SK-N-SH (cell line): ENCODE measurements around the gene IRF2BP1. TPM values are rescaled to one million over a fixed set of nuclear protein-coding genes. Genes with fewer than 3 reads are reported as not detected.

Experiments used
- CTCF ChIA-PET: fragments of 300-600, 350-600 bp; formaldehyde crosslinking; extraction: SDS; loops from one replicate; lab custom pipeline; 2021; lab: Yijun Ruan, JAX
- POLR2A ChIA-PET: fragments of 350-600 bp; sonication (Branson Sonifier 250); formaldehyde crosslinking; extraction: SDS; loops from one replicate; lab custom pipeline; 2020; ENCODE audit warnings: antibody characterized with exemption, inconsistent platforms; lab: Yijun Ruan, JAX
- DNase-seq: peaks from one replicate; pipeline ENCODE4 v3.0.0; 2012
- H2AFZ ChIP-seq: fragments of 200-600 bp; sonication (generic); 2 replicates; pipeline ENCODE4 v1.8.1; 2016; ENCODE audit warnings: antibody characterized with exemption, mild to moderate bottlenecking, low read depth
- H3F3A ChIP-seq: fragments of 200-600 bp; sonication (generic); replicated peaks from 2 replicates; pipeline ENCODE3; 2016; ENCODE audit warnings: antibody characterized with exemption, mild to moderate bottlenecking; ENCODE audit not compliant: insufficient read depth
- H3K27ac ChIP-seq, 2 experiments: fragments of 200-500 bp in 1 of 2; fragments of 200-600 bp in 1 of 2; sonication (Bioruptor generic) in 1 of 2; sonication (generic), shearing (Covaris generic) in 1 of 2; 2 replicates each; pipeline versions ENCODE4 v1.5.1 to v1.6.1; 2014 to 2016; ENCODE audit warnings: low read depth in 2 of 2, inconsistent platforms in 1 of 2, low read length in 1 of 2, mild to moderate bottlenecking in 1 of 2, mixed read lengths in 1 of 2
- H3K27me3 ChIP-seq: fragments of 200-600 bp; sonication (generic), shearing (Covaris generic); 2 replicates; pipeline ENCODE4 v1.6.1; 2016; ENCODE audit warnings: mixed run types; ENCODE audit not compliant: insufficient read depth
- H3K36me3 ChIP-seq, 2 experiments: fragments of 200-500 bp in 1 of 2; fragments of 200-600 bp in 1 of 2; sonication (Bioruptor generic) in 1 of 2; sonication (generic) in 1 of 2; replicated peaks in 1 of 2; 2 replicates each; pipeline versions ENCODE3 to v1.5.1; 2014 to 2016; ENCODE audit warnings: low read length in 1 of 2, mild to moderate bottlenecking in 1 of 2; ENCODE audit not compliant: insufficient read depth in 2 of 2, control insufficient read depth in 1 of 2
- H3K4me1 ChIP-seq, 2 experiments: fragments of 200-500 bp in 1 of 2; fragments of 200-600 bp in 1 of 2; sonication (Bioruptor generic) in 1 of 2; sonication (generic), shearing (Covaris generic) in 1 of 2; 2 replicates each; pipeline versions ENCODE4 v1.5.1 to v1.6.1; 2014 to 2016; ENCODE audit warnings: low read depth in 1 of 2, low read length in 1 of 2, mixed run types in 1 of 2; ENCODE audit not compliant: insufficient read depth in 2 of 2, control insufficient read depth in 1 of 2
- H3K4me2 ChIP-seq: fragments of 200-600 bp; sonication (generic), shearing (Covaris generic); 2 replicates; pipeline ENCODE4 v1.6.1; 2017; ENCODE audit warnings: mixed run types
- H3K4me3 ChIP-seq, 2 experiments: fragments of 200-500 bp in 1 of 2; fragments of 200-600 bp in 1 of 2; sonication (Bioruptor generic) in 1 of 2; sonication (generic), shearing (Covaris generic) in 1 of 2; 2 replicates each; pipeline versions ENCODE4 v1.5.1 to v1.8.1; 2014 to 2016; ENCODE audit warnings: low read depth in 2 of 2, inconsistent platforms in 1 of 2, low read length in 1 of 2, mild to moderate bottlenecking in 1 of 2, mixed read lengths in 1 of 2, moderate library complexity in 1 of 2
- H3K79me2 ChIP-seq: fragments of 200-600 bp; sonication (generic); 2 replicates; pipeline ENCODE4 v1.8.1; 2017; ENCODE audit warnings: mild to moderate bottlenecking; ENCODE audit not compliant: insufficient read depth
- H3K9ac ChIP-seq: fragments of 200-600 bp; sonication (generic); 2 replicates; pipeline ENCODE4 v1.6.1; 2017; ENCODE audit warnings: mixed run types
- H3K9me2 ChIP-seq: fragments of 200-600 bp; sonication (generic); 2 replicates; pipeline ENCODE4 v1.6.1; 2017; ENCODE audit warnings: mixed run types
- H3K9me3 ChIP-seq: fragments of 200-600 bp; sonication (generic); 2 replicates; pipeline ENCODE4 v1.6.1; 2017; ENCODE audit warnings: mixed run types, mild to moderate bottlenecking, moderate library complexity
- H4K20me1 ChIP-seq: fragments of 200-600 bp; sonication (generic); 2 replicates; pipeline ENCODE4 v1.6.1; 2017; ENCODE audit warnings: mild to moderate bottlenecking, mixed run types; ENCODE audit not compliant: insufficient read depth
- CHD2 ChIP-seq: fragments of 150-350 bp; IDR thresholded peaks from 2 replicates; pipeline ENCODE4 v1.6.1; 2018; ENCODE audit warnings: low read length; ENCODE audit not compliant: partially characterized antibody
- CTCF ChIP-seq: fragments of 200-600 bp; sonication (generic); IDR thresholded peaks from 2 replicates; pipeline ENCODE4 v1.6.1; 2017; ENCODE audit warnings: antibody characterized with exemption, mild to moderate bottlenecking, moderate library complexity
- ELF1 ChIP-seq: IDR thresholded peaks from 2 replicates; pipeline ENCODE4 v1.4.0; 2012
- EZH2phosphoT487 ChIP-seq: fragments of 200-600 bp; sonication (generic); IDR thresholded peaks from 2 replicates; pipeline ENCODE4 v1.6.1; 2017; ENCODE audit warnings: low read depth, mixed run types, mild to moderate bottlenecking, antibody characterized with exemption, moderate library complexity, borderline replicate concordance
- FOSL2 ChIP-seq: IDR thresholded peaks from 2 replicates; pipeline ENCODE4 v1.4.0; 2012; ENCODE audit warnings: low read depth, mild to moderate bottlenecking, moderate library complexity, borderline replicate concordance
- FOXM1 ChIP-seq: IDR thresholded peaks from 2 replicates; pipeline ENCODE4 v1.4.0; 2012; ENCODE audit warnings: low read depth, mild to moderate bottlenecking
- GATA2 ChIP-seq: sonication (generic); formaldehyde crosslinking; IDR thresholded peaks from 2 replicates; pipeline ENCODE4 v1.5.0; 2020; ENCODE audit warnings: mild to moderate bottlenecking, missing genetic modification reagents
- JUND ChIP-seq: IDR thresholded peaks from 2 replicates; pipeline ENCODE4 v1.4.0; 2012
- MAX ChIP-seq: IDR thresholded peaks from 2 replicates; pipeline ENCODE4 v1.4.0; 2012; ENCODE audit warnings: low read depth
- POLR2AphosphoS5 ChIP-seq: IDR thresholded peaks from 2 replicates; pipeline ENCODE4 v1.6.1; 2012; ENCODE audit warnings: low read depth, low read length
- RAD21 ChIP-seq: IDR thresholded peaks from 2 replicates; pipeline ENCODE4 v1.6.1; 2012; ENCODE audit warnings: mild to moderate bottlenecking, low read length
- RCOR1 ChIP-seq: fragments of 150-350 bp; IDR thresholded peaks from 2 replicates; pipeline ENCODE4 v1.6.1; 2017; ENCODE audit warnings: antibody characterized with exemption, low read length
- REST ChIP-seq: IDR thresholded peaks from 2 replicates; pipeline ENCODE4 v1.6.1; 2012; ENCODE audit warnings: mild to moderate bottlenecking, low read depth, low read length, moderate library complexity
- RFX5 ChIP-seq: IDR thresholded peaks from 2 replicates; pipeline ENCODE4 v1.6.1; 2012; ENCODE audit warnings: mild to moderate bottlenecking, improper control_type of control experiment, low read length
- SMC3 ChIP-seq: IDR thresholded peaks from 2 replicates; pipeline ENCODE4 v1.6.1; 2012; ENCODE audit warnings: low read depth, low read length, improper control_type of control experiment
- TAF1 ChIP-seq: IDR thresholded peaks from 2 replicates; pipeline ENCODE4 v1.6.1; 2012; ENCODE audit warnings: low read depth, mild to moderate bottlenecking, low read length, moderate library complexity, borderline replicate concordance
- TEAD4 ChIP-seq: IDR thresholded peaks from 2 replicates; pipeline ENCODE4 v1.4.0; 2012; ENCODE audit warnings: mild to moderate bottlenecking, borderline replicate concordance; ENCODE audit not compliant: insufficient read depth
- USF1 ChIP-seq: IDR thresholded peaks from 2 replicates; pipeline ENCODE4 v1.4.0; 2012; ENCODE audit warnings: low read depth, borderline replicate concordance
- ZBTB33 ChIP-seq: IDR thresholded peaks from 2 replicates; pipeline ENCODE4 v1.4.0; 2012; ENCODE audit warnings: low read depth, borderline replicate concordance
- WGBS: methylation state at CpG from one replicate; pipeline ENCODE4 v1.1.6; 2017; ENCODE audit warnings: low lambda C conversion rate; 5-methylcytosine and 5-hydroxymethylcytosine counted together
- polyA plus RNA-seq, 3 experiments: library from polyadenylated mRNA; depleted of rRNA; stranded (reverse); fragments of >200 nt; gene quantifications; 2 replicates each; pipeline ENCODE4 v1.2.3, GENCODE V29; 2012
- TF ChIP-seq, protein P1 (sequence below): fragments of 150-350 bp; IDR thresholded peaks from 2 replicates; pipeline ENCODE4 v1.6.1; 2016; ENCODE audit warnings: mild to moderate bottlenecking, low read depth, low read length

The IRF2BP1 gene
- polyA plus RNA-seq, 1 of the 3 experiments (the other 2 are of a cell fraction) = 16.8 TPM

- Histone ChIP-seq H3F3A (no peaks in the 10 kb centered on the region), H3K9me3 (no peaks in the 10 kb centered on the region), H3K27ac (no peak overlapping the region), H2AFZ (no peak overlapping the region), H3K9me2 (no peaks in the 10 kb centered on the region), H3K4me1 (peaks cover 0 to 5% of the 10 kb centered on the region in 2 experiments; a peak in 1 of 4 replicates), H3K4me2 (no peak overlapping the region), H4K20me1 (no peaks in the 10 kb centered on the region), H3K9ac (no peak overlapping the region), H3K79me2 (no peaks in the 10 kb centered on the region), H3K27me3 (no peaks in the 10 kb centered on the region), H3K4me3 (no peak overlapping the region), H3K36me3 (no peaks in the 10 kb centered on the region)
- no peak for DNase-seq
- ChIA-PET POLR2A (no interaction called here), CTCF (interaction anchor here (1.2 kb wide), 1 partner anchor 22 kb away, joined by 3 read pairs; the partner anchor contains the start of gene MYPOP)
- 56% methylated on average over 6 of the region's 6 CpGs for WGBS
- TF ChIP-seq, protein P1, sequence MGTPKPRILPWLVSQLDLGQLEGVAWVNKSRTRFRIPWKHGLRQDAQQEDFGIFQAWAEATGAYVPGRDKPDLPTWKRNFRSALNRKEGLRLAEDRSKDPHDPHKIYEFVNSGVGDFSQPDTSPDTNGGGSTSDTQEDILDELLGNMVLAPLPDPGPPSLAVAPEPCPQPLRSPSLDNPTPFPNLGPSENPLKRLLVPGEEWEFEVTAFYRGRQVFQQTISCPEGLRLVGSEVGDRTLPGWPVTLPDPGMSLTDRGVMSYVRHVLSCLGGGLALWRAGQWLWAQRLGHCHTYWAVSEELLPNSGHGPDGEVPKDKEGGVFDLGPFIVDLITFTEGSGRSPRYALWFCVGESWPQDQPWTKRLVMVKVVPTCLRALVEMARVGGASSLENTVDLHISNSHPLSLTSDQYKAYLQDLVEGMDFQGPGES = no peak
- no peak for TF ChIP-seq RAD21
- no peak for TF ChIP-seq ELF1
- TF ChIP-seq GATA2 (CRISPR knock-in tag) = no peak
- TF ChIP-seq TEAD4 = no peak
- TF ChIP-seq MAX = no peak
- TF ChIP-seq FOSL2 = no peak
- TF ChIP-seq REST = no peak
- TF ChIP-seq CTCF = no peak
- no peak for TF ChIP-seq FOXM1
- no peak for TF ChIP-seq TAF1
- TF ChIP-seq EZH2phosphoT487 = no peak
- TF ChIP-seq ZBTB33 = no peak
- no peak for TF ChIP-seq RFX5
- no peak for TF ChIP-seq POLR2AphosphoS5
- no peak for TF ChIP-seq USF1
- no peak for TF ChIP-seq JUND
- no peak for TF ChIP-seq CHD2
- TF ChIP-seq RCOR1 = no peak
- TF ChIP-seq SMC3 = no peak
These were observed 39.0 kb upstream of the IRF2BP1 start for GRCh38 chr19:45924891-45925447.
